Superior temporal gyrus (tissue), 1 donor: Measurements from ENCODE around the gene SH2B2.

Experiments
- DNase-seq: peaks from one replicate; pipeline ENCODE4 v3.0.0-alpha.2; 2016; ENCODE audit errors: extremely low spot score

Gene SH2B2

DNA sequence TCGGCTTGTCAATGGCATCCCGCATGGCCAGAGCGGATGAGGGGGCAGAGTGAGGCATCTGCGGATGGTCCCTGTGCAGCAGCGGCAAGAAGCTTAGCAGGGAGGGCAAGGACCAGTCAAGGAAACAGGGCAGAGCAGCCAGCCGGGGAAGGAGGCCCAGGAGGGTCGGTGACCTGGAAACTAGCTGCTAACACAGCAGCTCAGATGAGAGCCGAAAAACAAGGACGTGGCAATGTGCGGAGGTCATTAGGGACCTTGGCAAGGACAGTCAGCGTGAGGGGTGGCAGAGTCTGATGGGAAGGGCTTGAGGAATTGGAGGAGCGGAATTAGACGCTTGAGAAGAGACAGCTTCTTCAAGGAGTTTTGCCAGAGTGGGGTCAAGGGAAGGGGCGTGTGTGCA, 20.1 kb upstream of the SH2B2 start:
- no peak for DNase-seq

DNA sequence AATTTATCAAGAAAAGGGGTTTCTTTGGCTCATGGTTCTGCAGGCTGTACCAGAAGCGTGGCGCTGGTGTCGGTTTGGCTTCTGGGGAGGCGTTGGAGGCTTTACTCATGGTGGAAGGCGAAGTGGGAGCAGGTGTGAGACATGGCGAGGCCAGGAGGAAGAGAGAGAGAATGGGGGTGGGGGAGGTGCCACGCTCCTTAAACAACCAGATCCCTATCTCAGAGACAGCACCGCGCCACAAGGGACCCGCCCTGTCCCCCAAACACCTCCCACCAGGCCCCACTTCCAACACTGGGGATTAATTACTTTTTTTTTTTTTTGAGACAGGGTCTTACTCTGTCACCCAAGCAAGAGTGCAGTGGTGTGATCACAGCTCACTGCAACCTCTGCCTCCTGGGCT, 18.0 kb upstream of the SH2B2 start:
- no peak for DNase-seq

DNA sequence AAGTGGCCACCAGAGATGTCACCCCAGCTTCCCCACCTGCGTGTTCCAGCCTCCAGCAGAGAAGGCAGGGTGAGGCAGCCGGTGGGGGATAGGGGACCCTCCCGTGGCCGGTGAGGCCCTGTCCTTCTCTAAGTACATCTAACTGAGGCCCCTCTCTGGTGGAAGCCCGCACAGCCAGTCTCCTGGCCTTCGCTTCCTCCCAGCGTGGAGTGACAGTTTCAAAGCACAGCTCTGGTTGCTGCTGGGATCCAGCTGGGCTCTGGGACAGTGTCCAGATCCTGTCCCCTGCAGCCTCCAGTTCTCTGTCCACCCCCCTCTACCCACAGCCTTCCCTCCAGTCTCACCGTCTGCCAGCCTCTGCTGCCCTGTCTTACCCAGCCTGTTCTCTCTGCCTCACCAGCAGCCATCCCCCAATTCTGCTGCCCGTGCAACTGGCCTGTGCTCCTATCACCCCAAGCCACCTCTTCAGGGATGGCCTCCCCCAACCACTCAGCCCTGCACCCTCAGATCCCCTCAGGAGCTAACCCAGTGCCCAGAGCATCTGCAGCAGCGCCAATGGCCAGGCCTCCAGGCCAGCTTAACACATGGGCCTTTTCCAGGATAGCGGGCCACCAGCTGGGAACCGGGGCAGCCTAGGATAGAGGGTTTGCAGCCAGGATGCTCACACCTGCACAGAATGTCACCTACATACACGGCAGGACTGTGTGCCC, 16.3 kb upstream of the SH2B2 start:
- peak; percentile 29 for DNase-seq

DNA sequence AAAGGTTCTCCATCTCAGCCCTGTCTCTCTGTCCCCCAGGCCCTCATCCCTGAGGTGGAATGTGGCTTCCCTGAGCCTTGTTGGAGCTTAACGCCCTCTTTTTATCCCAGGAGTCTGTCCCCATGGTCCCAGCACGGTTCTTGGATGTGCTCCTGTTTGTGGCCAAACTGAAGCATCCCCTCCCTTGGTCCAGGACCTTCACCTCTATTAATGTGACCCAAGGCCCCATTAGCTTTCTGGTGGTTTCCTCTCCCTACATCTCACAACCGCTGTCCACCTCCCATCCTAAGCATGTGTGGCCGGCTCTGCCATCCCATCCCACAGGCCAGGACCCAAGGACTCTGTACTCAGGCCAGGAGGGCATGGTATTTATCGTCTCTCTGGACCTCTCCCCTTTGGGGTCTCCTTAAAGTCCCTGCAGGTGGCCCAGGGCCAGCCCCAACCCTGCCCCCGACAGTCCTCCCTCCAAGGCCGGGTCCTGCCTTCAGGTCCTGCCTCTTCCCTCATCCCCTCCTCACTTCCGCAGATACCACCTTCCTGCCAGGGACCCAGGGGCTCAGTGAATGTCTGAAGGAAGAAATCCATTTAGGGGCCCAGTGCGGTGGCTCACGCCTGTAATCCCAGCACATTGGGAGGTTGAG, 15.4 kb upstream of the SH2B2 start:
- DNase-seq, result no peak

DNA sequence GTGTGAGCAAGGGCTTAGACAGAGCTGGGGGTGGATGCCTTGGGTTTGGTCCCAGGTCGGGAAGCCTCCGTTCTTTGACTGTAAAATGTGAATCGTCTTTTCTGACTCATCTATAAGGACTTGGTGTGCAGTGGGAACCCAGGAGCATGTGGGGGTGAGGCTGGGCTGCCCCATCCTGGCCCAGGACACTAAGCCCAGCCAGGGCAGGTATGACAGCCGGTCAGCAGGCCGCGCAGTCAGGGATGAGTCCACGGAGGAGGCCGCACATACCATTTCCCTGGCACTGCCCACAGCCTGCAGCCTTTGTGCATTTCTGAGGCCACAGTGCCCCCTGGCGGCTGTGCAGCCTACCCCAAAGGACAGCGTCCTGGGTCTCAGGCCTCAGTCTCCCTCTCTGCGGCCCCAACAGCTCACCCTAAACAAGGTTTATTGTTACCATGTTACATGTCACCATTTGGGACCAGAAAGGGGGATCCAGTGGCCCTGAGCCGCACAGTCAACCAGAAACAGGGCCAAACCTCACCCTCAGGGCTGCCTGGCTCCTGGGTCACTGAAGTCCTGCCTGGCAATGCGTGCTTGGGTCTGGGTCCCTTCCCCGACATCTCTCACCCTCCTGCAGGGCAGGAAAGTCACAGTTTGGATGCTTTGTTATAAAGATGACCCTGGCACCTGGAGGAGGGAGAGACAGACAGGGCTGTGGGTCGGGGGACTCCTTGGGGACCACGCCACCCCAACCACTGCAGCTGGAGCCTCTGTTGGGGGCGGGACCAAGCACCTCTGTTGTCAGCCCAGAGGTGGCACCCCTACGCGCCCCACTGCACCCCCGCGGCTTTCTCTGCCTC, 14.4 kb upstream of the SH2B2 start:
- peak; percentile 85 for DNase-seq

DNA sequence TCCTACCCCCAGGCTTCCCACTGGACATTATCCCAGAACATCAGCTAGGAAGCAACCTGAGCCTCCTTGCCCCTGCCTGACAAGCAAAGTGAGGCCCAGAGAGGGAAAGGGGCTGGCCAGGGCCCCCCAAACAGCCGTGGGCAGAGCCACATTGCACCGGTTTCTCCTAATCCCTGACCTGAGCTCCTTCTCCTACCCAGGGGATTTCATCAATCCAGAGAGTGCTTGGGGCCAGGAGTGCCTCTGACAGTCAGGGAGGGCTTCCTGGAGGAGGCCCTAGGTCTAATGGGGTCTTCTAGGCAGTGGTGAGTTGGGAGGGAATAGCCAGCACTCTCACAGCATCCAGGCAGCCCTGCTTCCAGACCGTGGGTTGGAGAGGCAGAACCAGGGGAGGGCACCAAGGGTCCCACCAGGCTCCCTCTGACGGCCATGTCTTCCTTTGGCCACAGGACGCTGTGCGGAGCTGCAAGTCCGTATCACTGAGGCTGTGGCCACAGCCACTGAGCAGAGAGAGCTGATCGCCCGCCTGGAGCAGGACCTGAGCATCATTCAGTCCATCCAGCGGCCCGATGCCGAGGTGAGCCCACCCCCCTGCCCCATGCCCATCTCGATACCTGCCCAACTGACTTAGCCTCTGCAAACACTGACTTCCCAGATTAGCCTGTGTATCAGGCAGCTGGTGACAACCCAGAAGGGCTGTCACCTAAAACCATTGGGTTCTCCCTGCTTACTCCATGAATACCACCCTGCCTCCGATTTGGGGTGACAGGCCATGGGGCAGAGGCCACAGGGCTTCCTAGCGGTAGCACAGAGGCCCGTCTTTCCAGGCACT, 13.5 kb upstream of the SH2B2 start:
- no peak for DNase-seq

GRCh38 chr7:102273749-102274712, 12.6 kb upstream of the SH2B2 start:
- no peak for DNase-seq

- DNase-seq, result no peak
These were observed 11.5 kb upstream of the SH2B2 start for GRCh38 chr7:102275123-102275703.

DNA sequence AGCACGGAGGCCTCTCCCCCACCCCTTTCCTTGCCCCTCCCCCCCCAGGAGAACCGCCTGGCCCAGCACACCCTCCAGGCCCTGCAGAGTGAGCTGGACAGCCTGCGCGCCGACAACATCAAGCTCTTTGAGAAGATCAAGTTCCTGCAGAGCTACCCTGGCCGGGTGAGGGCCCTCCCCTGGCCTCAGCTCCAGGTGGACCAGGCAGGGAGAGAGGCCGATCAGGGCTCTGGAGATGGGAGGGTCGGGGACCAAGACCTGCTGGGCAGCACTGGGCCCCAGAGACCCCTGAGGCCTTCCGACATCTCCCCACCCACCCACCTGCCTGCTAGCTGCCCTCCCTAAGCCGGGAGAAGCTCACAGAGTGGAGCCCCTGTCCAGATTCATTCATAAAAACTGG, 8.8 kb upstream of the SH2B2 start:
- no peak for DNase-seq

- peak; percentile 62 for DNase-seq
These were observed 6.9 kb upstream of the SH2B2 start for GRCh38 chr7:102279537-102280400.

- no peak for DNase-seq
These were observed 6.1 kb upstream of the SH2B2 start for GRCh38 chr7:102280521-102280920.

DNA sequence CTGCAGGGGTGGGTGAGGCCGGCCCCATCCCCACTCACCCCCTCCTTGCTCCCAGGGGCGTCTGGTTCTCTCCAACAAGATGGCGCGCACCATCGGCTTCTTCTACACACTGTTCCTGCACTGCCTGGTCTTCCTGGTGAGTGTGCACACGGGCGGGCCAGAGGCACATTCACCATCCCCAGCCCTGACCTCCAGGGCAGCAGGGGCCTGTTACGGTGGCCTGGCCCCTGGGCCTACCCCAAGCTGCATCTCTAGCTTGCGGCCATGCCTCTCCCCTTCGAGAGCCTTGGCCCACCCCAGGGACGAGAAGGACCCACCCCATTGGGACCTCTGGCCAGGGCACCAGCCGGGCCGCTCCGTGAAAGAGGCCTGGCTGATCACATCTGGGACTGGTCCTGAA, 4.9 kb upstream of the SH2B2 start:
- DNase-seq, result no peak

- DNase-seq, result no peak
These were observed 4.0 kb upstream of the SH2B2 start for GRCh38 chr7:102282465-102283362.

DNA sequence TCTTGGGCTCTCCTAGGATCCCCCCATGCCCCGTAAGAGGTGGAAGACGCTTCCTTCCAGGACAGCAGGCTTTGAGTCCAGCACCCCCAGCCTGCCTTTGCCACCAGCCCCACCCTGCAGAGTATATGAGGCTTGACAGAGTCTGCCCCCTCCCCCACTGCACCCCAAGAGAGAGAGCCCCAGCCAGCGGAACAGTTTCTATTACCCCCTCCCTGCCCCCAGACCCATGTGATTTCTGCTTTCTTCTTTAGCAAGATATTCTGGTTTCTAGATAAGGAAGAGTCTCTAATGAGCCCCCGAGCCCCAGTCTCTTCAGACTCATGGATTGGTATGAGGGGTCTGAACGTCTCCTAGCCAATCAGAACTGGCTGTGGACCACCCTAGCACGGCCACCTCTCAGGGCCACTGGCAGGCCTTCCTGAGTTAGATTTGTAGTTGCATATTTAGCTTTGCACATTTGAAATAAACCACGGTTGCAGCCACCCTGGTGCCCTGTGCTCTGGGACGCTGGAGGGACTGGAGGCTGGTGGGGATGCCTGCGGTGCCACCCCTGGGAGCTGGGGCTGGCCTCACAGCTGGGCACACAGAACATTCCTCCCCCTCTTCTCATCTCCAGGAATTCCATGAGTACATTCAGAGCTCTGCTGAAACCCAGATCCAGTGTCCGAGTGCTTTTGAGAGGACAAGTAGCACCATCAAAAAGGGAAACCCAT, 3.0 kb upstream of the SH2B2 start:
- no peak for DNase-seq

- DNase-seq, result no peak
These were observed 2.3 kb upstream of the SH2B2 start for GRCh38 chr7:102284399-102284798.

DNA sequence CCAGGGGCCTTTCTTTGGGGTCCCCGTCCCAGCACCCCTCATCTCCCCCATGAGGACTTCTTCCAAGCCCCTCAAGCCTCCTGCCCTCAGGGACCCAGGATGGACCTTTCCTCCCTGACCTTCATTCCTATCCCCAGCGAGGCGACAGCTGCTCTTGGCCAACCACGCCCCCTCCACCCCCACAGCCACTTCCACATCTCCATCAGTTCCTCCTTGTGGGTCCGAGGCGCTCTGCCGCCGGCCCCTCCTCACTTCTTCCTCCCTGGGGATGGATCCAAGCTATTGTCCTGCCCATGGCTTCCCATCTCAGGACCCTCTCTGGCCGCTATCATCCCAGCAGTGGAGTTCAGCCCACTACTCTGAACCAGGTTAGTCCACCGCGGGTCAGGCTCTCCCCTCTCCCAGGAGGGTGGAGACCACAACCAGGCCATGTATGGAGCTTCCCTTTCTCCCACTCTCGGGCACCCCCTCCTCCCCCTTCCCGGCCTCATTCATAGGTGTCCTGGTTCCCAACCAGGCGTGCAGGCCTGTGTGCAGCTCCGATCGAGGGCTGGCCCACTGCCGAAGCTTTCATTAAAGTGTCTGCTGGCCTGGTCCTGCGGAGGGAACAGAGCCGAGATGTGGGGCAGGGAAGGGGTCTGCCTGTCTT, 1.7 kb upstream of the SH2B2 start:
- DNase-seq, result no peak
